Stomach smooth muscle (tissue), 2 donors: ENCODE results near the gene GFM1.

ENCODE experiments used
- H3K27ac ChIP-seq: one replicate; pipeline ENCODE4 v1.7.0; 2013; ENCODE audit warnings: mild to moderate bottlenecking, low read length, inconsistent platforms
- H3K27me3 ChIP-seq, 2 donors: one replicate each; pipeline ENCODE4 v1.7.0; 2013; ENCODE audit warnings: low read length in 2 of 2; ENCODE audit not compliant: insufficient read depth in 2 of 2, control insufficient read depth in 1 of 2
- H3K36me3 ChIP-seq, 2 donors: one replicate each; pipeline ENCODE4 v1.7.0; 2013; ENCODE audit warnings: low read length in 2 of 2; ENCODE audit not compliant: control insufficient read depth in 2 of 2, insufficient read depth in 2 of 2
- H3K4me1 ChIP-seq: one replicate; pipeline ENCODE4 v1.7.0; 2013; ENCODE audit warnings: low read length; ENCODE audit not compliant: control insufficient read depth, insufficient read depth
- H3K4me3 ChIP-seq, 2 donors: one replicate each; pipeline ENCODE4 v1.7.0; 2013; ENCODE audit warnings: low read length in 2 of 2
- H3K9ac ChIP-seq, 2 donors: one replicate each; pipeline ENCODE4 v1.7.0; 2013; ENCODE audit warnings: low read length in 2 of 2, mild to moderate bottlenecking in 1 of 2
- H3K9me3 ChIP-seq, 2 donors: one replicate each; pipeline ENCODE4 v1.7.0; 2013; ENCODE audit warnings: low read length in 2 of 2; ENCODE audit not compliant: control insufficient read depth in 2 of 2
- donor health status: healthy.
- donor health status: Pancreatic carcinoma.

The GFM1 gene

DNA sequence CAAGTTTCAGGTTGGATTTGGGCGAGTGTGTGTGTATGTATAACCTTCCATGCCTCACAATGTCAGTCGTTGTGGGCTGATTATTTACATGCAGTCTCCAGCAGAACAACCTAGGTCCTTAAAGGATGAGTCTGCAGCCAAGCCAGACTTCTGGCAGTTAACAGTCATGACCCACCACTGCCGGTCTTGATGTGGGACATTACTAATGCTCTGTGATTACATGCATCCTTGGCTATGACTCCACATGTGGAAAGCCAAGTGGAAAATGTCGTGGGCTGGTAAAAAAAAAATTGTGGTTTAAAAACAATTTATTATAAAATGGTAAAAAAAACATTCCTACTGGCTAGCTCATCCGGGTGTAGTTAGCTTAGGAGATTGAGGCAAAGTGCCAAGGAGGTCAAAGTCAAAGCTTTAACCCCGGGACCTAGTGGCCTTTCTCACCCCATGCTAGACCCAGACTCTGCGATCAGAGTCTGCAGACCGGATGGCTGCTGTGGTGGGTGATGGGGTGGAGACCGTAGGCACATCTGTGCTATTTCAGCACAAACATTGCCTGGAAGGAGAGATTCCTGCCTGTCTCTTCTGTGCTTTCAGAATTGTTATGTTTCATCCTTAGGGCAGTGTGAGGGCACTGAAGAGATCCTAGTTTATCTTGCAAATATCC is 81.2 kb downstream of the GFM1 start:
- Histone ChIP-seq H3K27me3 (no peaks in the 10 kb centered on the region), H3K4me1 (peaks cover 15% of the 10 kb centered on the region), H3K9ac (peak overlapping the region in 1 of 2 donors; percentile 51), H3K36me3 (peaks cover 0 to 3% of the 10 kb centered on the region in 2 donors), H3K9me3 (no peaks in the 10 kb centered on the region), H3K4me3 (no peak overlapping the region), H3K27ac (no peak overlapping the region)

DNA sequence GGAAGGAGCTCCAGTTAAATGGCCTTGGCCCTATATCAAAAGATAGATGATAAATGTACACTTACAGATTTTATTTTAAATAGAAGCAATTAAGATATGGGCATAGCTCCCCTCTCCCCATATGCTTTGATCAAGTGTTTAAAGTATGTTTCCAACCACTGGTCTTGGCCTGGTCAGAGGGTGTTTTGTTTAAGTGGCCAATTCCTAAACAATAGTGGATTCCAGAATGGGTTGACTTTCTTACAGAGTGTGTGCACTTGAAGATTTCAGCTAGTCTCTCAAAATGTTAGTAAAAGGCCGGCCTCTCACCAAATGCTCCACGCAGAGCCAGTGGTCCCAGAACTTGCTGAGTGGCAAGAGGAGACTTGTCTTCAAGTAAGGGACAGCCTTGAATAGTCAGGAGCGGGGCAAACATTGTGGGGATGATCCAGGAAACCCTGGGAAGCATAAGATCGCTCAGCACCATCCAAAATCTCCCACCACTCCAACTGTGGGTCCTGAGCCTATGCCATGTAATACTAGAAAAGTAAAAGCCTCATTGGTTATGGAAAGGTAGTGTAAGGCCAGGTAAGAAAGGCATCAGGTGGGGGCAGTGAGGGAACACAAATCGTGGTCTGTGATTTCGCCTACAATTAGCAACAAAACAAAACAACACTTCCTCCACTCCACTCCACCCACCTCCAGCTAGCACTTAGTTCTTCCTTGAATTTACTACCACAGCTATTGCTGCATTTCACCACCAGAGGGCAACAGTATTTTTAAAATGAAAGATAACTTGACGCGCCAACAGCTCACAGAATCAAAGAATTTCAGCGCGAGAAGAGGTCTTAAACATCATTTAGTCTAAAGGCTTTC is 83.1 kb downstream of the GFM1 start:
- H3K9ac ChIP-seq = no peak overlapping the region
- H3K9me3 ChIP-seq = no peaks in the 10 kb centered on the region
- H3K27ac ChIP-seq = peak overlapping the region; percentile 11
- peaks cover 25% of the 10 kb centered on the region for H3K4me1 ChIP-seq
- H3K36me3 ChIP-seq = no peaks in the 10 kb centered on the region
- H3K4me3 ChIP-seq = peak overlapping the region; percentile 26 to 59
- H3K27me3 ChIP-seq = no peaks in the 10 kb centered on the region

DNA sequence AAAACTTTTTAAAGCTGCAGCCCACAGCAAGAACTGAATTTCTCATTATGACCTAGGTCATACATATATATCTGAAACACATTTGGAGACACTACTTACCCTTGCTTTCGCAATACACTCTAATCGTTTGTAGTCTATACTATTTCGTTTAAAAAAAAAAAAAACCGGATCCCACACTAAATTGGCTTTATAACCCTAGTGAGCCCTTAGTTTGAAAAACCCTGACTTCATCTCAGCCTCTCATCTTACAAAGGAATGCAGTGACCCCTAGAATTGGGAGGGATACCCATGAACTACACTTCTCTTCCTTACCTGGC is 83.7 kb downstream of the GFM1 start:
- Histone ChIP-seq H3K27ac (no peak overlapping the region), H3K4me3 (peak overlapping the region; percentile 26 to 59), H3K36me3 (no peaks in the 10 kb centered on the region), H3K27me3 (no peaks in the 10 kb centered on the region), H3K9ac (peak overlapping the region in 1 of 2 donors; percentile 5), H3K4me1 (peaks cover 30% of the 10 kb centered on the region), H3K9me3 (no peaks in the 10 kb centered on the region)

DNA sequence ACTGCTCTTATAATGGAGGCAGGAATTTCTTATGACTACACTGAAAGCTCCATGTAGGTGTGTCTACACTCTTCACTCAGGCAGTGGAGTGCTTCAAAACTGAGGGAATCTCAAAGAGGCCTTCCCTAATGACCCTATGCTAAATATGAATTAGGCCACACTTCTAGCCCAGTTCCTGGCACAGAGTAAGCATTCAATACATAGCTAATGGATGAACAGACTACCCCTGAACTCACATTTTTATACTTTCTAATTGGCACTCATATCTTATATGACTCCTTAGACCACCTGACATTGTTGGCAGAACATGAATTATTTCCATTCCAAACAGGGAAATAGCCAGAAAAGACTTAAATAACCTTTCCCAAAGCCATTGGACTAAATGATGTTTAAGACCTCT is 84.5 kb downstream of the GFM1 start:
- Histone ChIP-seq H3K9ac (no peak overlapping the region), H3K36me3 (no peaks in the 10 kb centered on the region), H3K4me3 (no peak overlapping the region), H3K27me3 (no peaks in the 10 kb centered on the region), H3K27ac (no peak overlapping the region), H3K4me1 (peaks cover 30% of the 10 kb centered on the region), H3K9me3 (no peaks in the 10 kb centered on the region)

DNA sequence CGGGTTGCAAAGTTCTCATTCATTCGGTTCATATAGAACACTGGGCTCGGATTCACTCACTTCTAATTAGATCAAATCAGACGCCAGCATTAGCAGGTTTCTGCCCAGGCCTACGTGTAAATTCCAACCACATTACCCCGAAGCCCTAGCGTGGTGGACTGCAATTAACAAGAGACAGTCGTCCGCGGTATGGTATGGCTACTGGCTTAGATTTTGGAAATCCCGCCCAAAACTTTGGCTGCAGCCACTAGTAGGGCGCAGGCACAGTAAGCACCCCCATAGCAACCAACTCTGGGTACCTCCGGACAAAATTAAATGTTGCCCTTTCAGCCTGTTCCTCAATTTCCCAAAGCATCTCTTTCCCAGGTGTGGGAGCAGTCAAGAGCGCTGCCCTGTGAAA is 87.2 kb downstream of the GFM1 start:
- Histone ChIP-seq H3K4me1 (peaks cover 22% of the 10 kb centered on the region), H3K27ac (peak overlapping the region; percentile 41), H3K4me3 (peak overlapping the region; percentile 60 to 80), H3K9me3 (peaks cover 6 to 7% of the 10 kb centered on the region in 2 donors), H3K27me3 (no peaks in the 10 kb centered on the region), H3K36me3 (peaks cover 0 to 4% of the 10 kb centered on the region in 2 donors), H3K9ac (peak overlapping the region; percentile 39 to 62)

DNA sequence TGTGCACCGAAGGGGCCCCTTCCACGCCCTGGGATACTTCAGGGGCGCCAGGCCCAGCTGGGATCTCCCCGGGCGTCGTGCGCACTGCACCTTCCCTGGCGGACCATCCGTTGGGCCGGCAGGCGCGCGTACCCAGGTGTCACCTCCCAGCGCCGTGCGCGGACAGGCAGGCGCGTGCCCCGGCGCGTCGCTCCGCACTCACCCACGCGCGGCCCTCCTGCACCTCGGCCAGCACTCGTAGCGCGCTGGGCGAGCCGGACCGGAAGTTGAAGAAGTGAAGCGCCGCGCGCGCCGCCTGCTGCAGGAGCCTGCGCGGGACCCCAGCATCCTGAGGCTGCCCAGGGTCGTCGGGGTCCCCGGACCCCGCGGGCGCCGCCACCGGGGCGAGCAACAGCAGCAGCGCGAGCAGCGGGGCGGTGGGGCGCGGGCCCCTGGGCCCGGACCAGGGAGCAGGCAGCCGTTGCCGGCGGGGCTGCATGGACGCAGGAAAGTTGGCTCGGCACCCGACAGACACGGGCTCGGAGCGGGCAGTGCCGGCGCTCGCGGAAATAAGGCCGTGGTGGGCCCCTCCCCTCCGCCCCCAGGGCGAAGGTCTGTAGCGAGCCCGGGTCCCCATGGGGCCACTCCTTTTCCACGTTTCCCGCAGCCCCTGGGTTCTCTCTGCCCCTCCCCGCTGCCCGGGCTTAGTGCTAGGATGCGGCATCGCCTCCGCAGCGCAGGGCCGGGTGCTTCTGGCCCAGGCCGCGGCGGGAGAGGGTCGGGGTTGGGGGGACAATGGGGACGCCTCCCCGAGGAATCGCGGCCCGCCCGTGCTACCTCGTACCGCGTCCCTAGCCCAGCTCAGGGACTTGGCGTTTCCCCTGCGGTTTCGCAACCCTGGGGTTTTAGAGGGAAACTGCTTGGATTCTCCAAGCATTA is 87.9 kb downstream of the GFM1 start, which contains the start of gene RARRES1:
RARRES1 (minus strand) TSS at position 520 of the 918 bp plus-strand sequence; CDS start at position 478, 42 bp downstream.
- Histone ChIP-seq H3K9me3 (peaks cover 6 to 7% of the 10 kb centered on the region in 2 donors), H3K4me1 (peaks cover 22% of the 10 kb centered on the region), H3K9ac (peak within 1 kb of the TSS; percentile 39 to 71), H3K36me3 (peaks cover 0 to 6% of the 10 kb centered on the region in 2 donors), H3K27me3 (no peaks in the 10 kb centered on the region), H3K27ac (peak within 1 kb of the TSS; percentile 41), H3K4me3 (peak within 1 kb of the TSS; percentile 60 to 80)

DNA sequence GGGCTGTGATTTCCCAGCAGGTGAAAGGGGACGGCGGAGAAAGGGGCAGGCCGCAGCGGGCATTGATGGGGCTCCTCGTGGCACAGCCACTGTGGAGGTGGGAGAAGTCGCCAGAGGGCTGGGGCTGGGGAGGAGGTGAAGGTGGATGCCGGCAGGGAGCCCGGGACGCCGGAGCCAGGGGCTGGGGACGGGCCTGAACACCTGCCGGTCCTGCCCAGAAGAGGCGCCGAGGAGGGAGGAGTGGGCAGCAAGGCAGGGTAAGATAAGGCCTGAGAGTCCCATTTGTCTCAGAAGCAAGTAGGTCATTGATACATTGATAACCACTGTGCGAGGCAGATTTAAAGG is 88.5 kb downstream of the GFM1 start:
- H3K9me3 ChIP-seq = peaks cover 6 to 7% of the 10 kb centered on the region in 2 donors
- peak overlapping the region; percentile 41 for H3K27ac ChIP-seq
- no peaks in the 10 kb centered on the region for H3K27me3 ChIP-seq
- peaks cover 18% of the 10 kb centered on the region for H3K4me1 ChIP-seq
- H3K36me3 ChIP-seq = peaks cover 0 to 6% of the 10 kb centered on the region in 2 donors
- H3K4me3 ChIP-seq = peak overlapping the region; percentile 60 to 80
- peak overlapping the region; percentile 39 to 71 for H3K9ac ChIP-seq

DNA sequence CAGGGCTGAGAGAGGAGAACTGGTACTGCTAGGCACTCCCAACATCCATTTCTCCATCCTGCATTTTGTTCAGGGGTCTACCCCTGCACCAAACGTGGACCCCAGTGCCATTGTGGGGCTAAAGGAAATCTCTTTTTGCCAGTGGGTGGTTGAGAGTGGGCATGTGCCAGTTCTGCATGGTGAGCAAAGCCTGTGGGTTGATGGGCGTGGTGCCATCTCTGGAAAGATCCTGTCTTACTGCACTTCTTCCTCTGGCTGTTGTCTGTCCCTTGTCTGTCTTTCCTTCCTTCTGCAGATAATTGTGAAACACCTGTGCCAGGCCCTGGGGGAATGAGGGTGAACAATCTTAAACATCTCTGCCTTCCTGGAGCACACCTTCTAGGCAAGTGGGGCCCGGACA is 89.3 kb downstream of the GFM1 start:
- Histone ChIP-seq H3K27me3 (no peaks in the 10 kb centered on the region), H3K36me3 (peaks cover 0 to 10% of the 10 kb centered on the region in 2 donors), H3K4me3 (no peak overlapping the region), H3K4me1 (peaks cover 18% of the 10 kb centered on the region), H3K9ac (no peak overlapping the region), H3K27ac (no peak overlapping the region), H3K9me3 (peaks cover 6 to 7% of the 10 kb centered on the region in 2 donors)

DNA sequence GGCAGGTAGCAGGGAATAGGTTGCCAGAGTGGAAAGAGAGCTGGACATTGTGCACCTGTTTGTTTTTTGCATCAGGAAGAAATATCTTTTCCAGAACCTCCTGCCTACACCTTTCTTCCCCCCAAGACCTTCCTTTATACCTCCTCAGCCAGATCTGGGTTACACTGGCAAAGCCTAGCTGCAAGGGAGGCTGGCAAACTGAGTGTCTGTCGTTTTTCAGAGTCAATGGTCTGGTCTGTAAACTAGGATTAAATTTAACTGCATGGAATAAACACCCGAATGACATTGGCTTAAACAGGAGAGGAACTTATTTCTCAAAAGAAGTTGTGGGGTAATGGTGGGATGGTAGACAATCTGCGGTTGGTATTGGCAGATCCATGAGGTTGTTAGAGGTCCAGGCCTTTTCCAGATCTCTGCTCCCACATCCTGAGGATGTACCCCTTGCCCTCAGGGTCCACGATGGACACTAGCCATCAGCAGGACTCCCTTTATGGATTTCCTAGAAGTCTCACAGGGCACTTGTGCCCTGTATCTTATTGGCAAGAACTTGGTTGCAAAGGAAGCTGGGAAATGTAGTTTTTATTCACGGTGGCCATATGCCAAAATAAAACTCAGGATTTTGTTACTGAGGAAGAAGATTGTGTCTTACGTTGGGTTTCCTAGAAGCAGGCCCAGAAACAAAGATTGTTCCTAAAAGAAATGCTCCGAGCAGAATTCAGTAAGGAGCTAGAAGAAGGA is 91.1 kb downstream of the GFM1 start:
- Histone ChIP-seq H3K36me3 (peaks cover 0 to 16% of the 10 kb centered on the region in 2 donors), H3K27ac (no peak overlapping the region), H3K4me3 (no peak overlapping the region), H3K27me3 (no peaks in the 10 kb centered on the region), H3K9ac (no peak overlapping the region), H3K9me3 (peaks cover 6 to 7% of the 10 kb centered on the region in 2 donors), H3K4me1 (peaks cover 18% of the 10 kb centered on the region)

DNA sequence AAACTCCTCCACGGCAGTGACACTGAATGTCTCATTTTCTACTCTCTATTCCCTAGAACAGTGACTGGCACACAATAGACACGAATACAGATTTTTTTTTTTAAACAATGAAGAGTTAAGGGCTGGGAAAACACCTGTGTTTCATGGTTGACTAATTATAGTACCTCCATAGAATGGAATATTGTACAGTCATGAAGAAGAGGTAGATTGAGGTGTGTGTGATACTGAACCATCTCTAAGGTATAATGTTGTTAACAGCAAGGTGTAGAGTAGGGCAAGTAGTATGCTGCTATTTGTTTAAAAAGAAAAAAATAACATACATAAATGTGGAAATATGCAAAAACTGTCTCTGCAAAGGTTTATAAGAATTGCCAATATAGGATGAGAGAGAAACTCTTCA is 93.1 kb downstream of the GFM1 start:
- no peaks in the 10 kb centered on the region for H3K27me3 ChIP-seq
- H3K9ac ChIP-seq = no peak overlapping the region
- peaks cover 8% of the 10 kb centered on the region for H3K4me1 ChIP-seq
- no peak overlapping the region for H3K27ac ChIP-seq
- peaks cover 6 to 7% of the 10 kb centered on the region in 2 donors for H3K9me3 ChIP-seq
- H3K4me3 ChIP-seq = no peak overlapping the region
- H3K36me3 ChIP-seq = peaks cover 0 to 20% of the 10 kb centered on the region in 2 donors
